ENCODE results near the gene FSTL4.

DNA sequence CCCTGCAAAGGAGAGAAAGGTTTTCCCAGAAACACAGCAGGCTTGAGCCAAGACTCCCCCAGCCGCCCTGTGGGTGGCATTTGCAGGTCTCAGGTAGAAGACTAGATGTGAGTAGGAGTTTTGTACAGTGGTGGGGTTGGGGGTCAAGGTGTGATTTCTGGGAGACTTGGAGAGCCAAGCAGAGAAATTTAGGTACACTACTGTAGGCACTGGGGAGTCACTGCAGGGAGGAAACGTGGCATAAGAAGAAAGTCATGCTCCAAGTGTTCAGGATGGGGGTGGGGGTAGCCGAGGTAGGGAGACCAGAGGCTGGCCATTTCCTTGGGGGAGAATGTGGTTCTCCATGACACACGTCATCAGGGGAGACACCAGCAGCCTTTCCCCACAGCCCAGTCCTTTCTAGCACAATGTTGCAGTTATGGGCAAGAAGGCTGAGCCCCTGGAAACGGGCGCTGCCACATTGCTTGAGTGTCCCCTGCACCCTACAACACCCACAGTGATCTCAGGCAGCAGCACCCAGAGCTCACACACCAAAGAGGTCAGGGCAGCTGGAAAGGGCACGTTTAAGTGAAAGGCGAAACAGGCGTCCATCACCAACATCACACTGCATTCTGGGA lies 210.5 kb downstream of the FSTL4 start:
- TF ChIP-seq EZH2 (IDR thresholded peaks at IDR 0.05; ENCODE audit: low read depth): no peak
- TF ChIP-seq, protein P1, sequence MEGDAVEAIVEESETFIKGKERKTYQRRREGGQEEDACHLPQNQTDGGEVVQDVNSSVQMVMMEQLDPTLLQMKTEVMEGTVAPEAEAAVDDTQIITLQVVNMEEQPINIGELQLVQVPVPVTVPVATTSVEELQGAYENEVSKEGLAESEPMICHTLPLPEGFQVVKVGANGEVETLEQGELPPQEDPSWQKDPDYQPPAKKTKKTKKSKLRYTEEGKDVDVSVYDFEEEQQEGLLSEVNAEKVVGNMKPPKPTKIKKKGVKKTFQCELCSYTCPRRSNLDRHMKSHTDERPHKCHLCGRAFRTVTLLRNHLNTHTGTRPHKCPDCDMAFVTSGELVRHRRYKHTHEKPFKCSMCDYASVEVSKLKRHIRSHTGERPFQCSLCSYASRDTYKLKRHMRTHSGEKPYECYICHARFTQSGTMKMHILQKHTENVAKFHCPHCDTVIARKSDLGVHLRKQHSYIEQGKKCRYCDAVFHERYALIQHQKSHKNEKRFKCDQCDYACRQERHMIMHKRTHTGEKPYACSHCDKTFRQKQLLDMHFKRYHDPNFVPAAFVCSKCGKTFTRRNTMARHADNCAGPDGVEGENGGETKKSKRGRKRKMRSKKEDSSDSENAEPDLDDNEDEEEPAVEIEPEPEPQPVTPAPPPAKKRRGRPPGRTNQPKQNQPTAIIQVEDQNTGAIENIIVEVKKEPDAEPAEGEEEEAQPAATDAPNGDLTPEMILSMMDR (conservative IDR thresholded peaks at IDR 0.05): no peak
